Measurements from ENCODE around the gene GAS5.

- TF ChIP-seq CTCF (IDR thresholded peaks at IDR 0.05; ENCODE audit: low read length) (no peak), EZH2 (IDR thresholded peaks at IDR 0.05; ENCODE audit: borderline replicate concordance, low read length) (no peak)
These were observed 1.2 kb upstream of the GAS5 start for GRCh38 chr1:173869021-173869359.
